ENCODE results near the gene JCHAIN. TPM values are rescaled to one million over a fixed set of nuclear protein-coding genes. Genes with fewer than 3 reads are reported as not detected.
"Not testable (repeated sequence)": the region's sequence is repeated elsewhere in the genome, so short reads cannot be mapped to it uniquely, and the experiment has no call there.

JCHAIN gene
- total RNA-seq, 1 donor from 2014 or later: 4.4 TPM

- intact Hi-C loops (cut with DNase I); ATAC-seq (ENCODE audit: poor library complexity); DNase-seq: not testable (repeated sequence)
These were observed 32.1 kb upstream of the JCHAIN start for GRCh38 chr4:70698435-70698834.

- intact Hi-C loops (cut with DNase I); DNase-seq; ATAC-seq (ENCODE audit: poor library complexity): not testable (repeated sequence)
These were observed 28.3 kb upstream of the JCHAIN start for GRCh38 chr4:70694633-70695032.

GRCh38 chr4:70691661-70692060 lies 25.4 kb upstream of the JCHAIN start:
- ATAC-seq (ENCODE audit: poor library complexity): no peak
- intact Hi-C loops (cut with DNase I): no loop called here
- DNase-seq: no peak

GRCh38 chr4:70688795-70689231 lies 22.5 kb upstream of the JCHAIN start:
- DNase-seq (no peak), ATAC-seq (ENCODE audit: poor library complexity) (peak; percentile 2)
- intact Hi-C loops (cut with DNase I): loop anchor here (2.0 kb wide), 1 partner anchor 16 kb away; no protein-coding TSS in a partner anchor

GRCh38 chr4:70687821-70688794 lies 21.8 kb upstream of the JCHAIN start, which contains the start of gene UTP3:
TSS of gene UTP3 (plus strand) at chr4:70688532. CDS start at chr4:70688678, 146 bp downstream.
- ATAC-seq (ENCODE audit: poor library complexity): peak; percentile 98
- intact Hi-C loops (cut with DNase I): loop anchor here (2.0 kb wide), 1 partner anchor 17 kb away; no protein-coding TSS in a partner anchor

GRCh38 chr4:70687392-70687791 lies 21.1 kb upstream of the JCHAIN start:
- intact Hi-C loops (cut with DNase I): no loop called here
- ATAC-seq (ENCODE audit: poor library complexity) (peak; percentile 5), DNase-seq (peak; percentile 45)

More at GRCh38 chr4:70687821-70688794, 21.8 kb upstream of the JCHAIN start, which contains the start of gene UTP3:
- peak; percentile 96 for DNase-seq

- ATAC-seq (ENCODE audit: poor library complexity); intact Hi-C loops (cut with DNase I); DNase-seq: not testable (repeated sequence)
These were observed 15.8 kb upstream of the JCHAIN start for GRCh38 chr4:70682142-70682541.

- intact Hi-C loops (cut with DNase I): no loop called here
These were observed 15.4 kb upstream of the JCHAIN start for GRCh38 chr4:70681704-70682103.

GRCh38 chr4:70680934-70681333 lies 14.6 kb upstream of the JCHAIN start:
- ATAC-seq (ENCODE audit: poor library complexity): no peak
- DNase-seq: no peak
- intact Hi-C loops (cut with DNase I): no loop called here

More at GRCh38 chr4:70681704-70682103, 15.4 kb upstream of the JCHAIN start:
- no peak for ATAC-seq (ENCODE audit: poor library complexity)
- no peak for DNase-seq

- ATAC-seq (ENCODE audit: poor library complexity) (no peak), DNase-seq (no peak)
- intact Hi-C loops (cut with DNase I): no loop called here
These were observed 12.2 kb upstream of the JCHAIN start for GRCh38 chr4:70678383-70678999.

- no peak for ATAC-seq (ENCODE audit: poor library complexity)
- intact Hi-C loops (cut with DNase I): no loop called here
- no peak for DNase-seq
These were observed 10.3 kb upstream of the JCHAIN start for GRCh38 chr4:70676554-70677090.

GRCh38 chr4:70674731-70675130 lies 8.4 kb upstream of the JCHAIN start:
- DNase-seq: no peak
- intact Hi-C loops (cut with DNase I): no loop called here
- ATAC-seq (ENCODE audit: poor library complexity): no peak

- ATAC-seq (ENCODE audit: poor library complexity): no peak
These were observed 7.9 kb upstream of the JCHAIN start for GRCh38 chr4:70674191-70674590.

GRCh38 chr4:70671091-70671490 lies 4.8 kb upstream of the JCHAIN start:
- DNase-seq (no peak), ATAC-seq (ENCODE audit: poor library complexity) (no peak)
- intact Hi-C loops (cut with DNase I): no loop called here

More at GRCh38 chr4:70674191-70674590, 7.9 kb upstream of the JCHAIN start:
- intact Hi-C loops (cut with DNase I): no loop called here
- no peak for DNase-seq

- ATAC-seq (ENCODE audit: poor library complexity) (no peak), DNase-seq (no peak)
- intact Hi-C loops (cut with DNase I): no loop called here
These were observed 4.2 kb upstream of the JCHAIN start for GRCh38 chr4:70670332-70671014.

- DNase-seq (no peak), ATAC-seq (ENCODE audit: poor library complexity) (no peak)
- intact Hi-C loops (cut with DNase I): no loop called here
These were observed 1.6 kb upstream of the JCHAIN start for GRCh38 chr4:70667740-70668535.

- ATAC-seq (ENCODE audit: poor library complexity); intact Hi-C loops (cut with DNase I); DNase-seq: not testable (repeated sequence)
These were observed 4.9 kb downstream of the JCHAIN start for GRCh38 chr4:70661309-70661922.

Data from Right ventricle myocardium superior (tissue), 1 donor.